ENCODE measurements around the gene CCT5. TPM values are rescaled to one million over a fixed set of nuclear protein-coding genes. Genes with fewer than 3 reads are reported as not detected.

The CCT5 gene
- total RNA-seq, 1 donor from 2014 or later = 223 TPM

- Mint-ChIP-seq H3K4me3 (ENCODE audit: low read depth) (no peak overlapping the region), H3K36me3 (ENCODE audit: insufficient read depth) (peaks cover 16% of the 10 kb centered on the region), H3K27me3 (no peaks in the 10 kb centered on the region), H3K4me1 (ENCODE audit: low read depth) (no peaks in the 10 kb centered on the region), H3K9me3 (ENCODE audit: low read depth) (peaks cover 17% of the 10 kb centered on the region), H3K27ac (no peak overlapping the region)
- no peak for DNase-seq (ENCODE audit: low spot score, unreplicated experiment)
- TF ChIP-seq CTCF (IDR thresholded peaks at IDR 0.05; ENCODE audit: unreplicated experiment) = no peak
Observed at GRCh38 chr5:10220248-10220647, 29.8 kb upstream of the CCT5 start.

- H3K4me1 Mint-ChIP-seq (ENCODE audit: low read depth) = no peaks in the 10 kb centered on the region
- TF ChIP-seq CTCF (IDR thresholded peaks at IDR 0.05; ENCODE audit: unreplicated experiment) = no peak
- H3K27ac Mint-ChIP-seq = no peak overlapping the region
Observed at GRCh38 chr5:10222326-10222725, 27.8 kb upstream of the CCT5 start.

GRCh38 chr5:10227379-10227778 is 22.7 kb upstream of the CCT5 start:
- H3K27ac Mint-ChIP-seq = no peak overlapping the region

More at GRCh38 chr5:10222326-10222725, 27.8 kb upstream of the CCT5 start:
- DNase-seq (ENCODE audit: low spot score, unreplicated experiment) = no peak
- Mint-ChIP-seq H3K9me3 (ENCODE audit: low read depth) (peaks cover 21% of the 10 kb centered on the region), H3K4me3 (ENCODE audit: low read depth) (no peak overlapping the region), H3K27me3 (no peaks in the 10 kb centered on the region), H3K36me3 (ENCODE audit: insufficient read depth) (peaks cover 22% of the 10 kb centered on the region)

GRCh38 chr5:10228288-10228687 is 21.8 kb upstream of the CCT5 start:
- TF ChIP-seq CTCF (IDR thresholded peaks at IDR 0.05; ENCODE audit: unreplicated experiment) = no peak

More at GRCh38 chr5:10227379-10227778, 22.7 kb upstream of the CCT5 start:
- no peaks in the 10 kb centered on the region for H3K4me1 Mint-ChIP-seq (ENCODE audit: low read depth)
- DNase-seq (ENCODE audit: low spot score, unreplicated experiment) = no peak
- H3K4me3 Mint-ChIP-seq (ENCODE audit: low read depth) = no peak overlapping the region
- H3K27me3 Mint-ChIP-seq = no peaks in the 10 kb centered on the region
- peaks cover 21% of the 10 kb centered on the region for H3K9me3 Mint-ChIP-seq (ENCODE audit: low read depth)
- H3K36me3 Mint-ChIP-seq (ENCODE audit: insufficient read depth) = peaks cover 22% of the 10 kb centered on the region
- no peak for TF ChIP-seq CTCF (IDR thresholded peaks at IDR 0.05; ENCODE audit: unreplicated experiment)

GRCh38 chr5:10229306-10230048 is 20.6 kb upstream of the CCT5 start:
- Mint-ChIP-seq H3K4me3 (ENCODE audit: low read depth) (no peak overlapping the region), H3K27ac (no peak overlapping the region), H3K27me3 (no peaks in the 10 kb centered on the region), H3K9me3 (ENCODE audit: low read depth) (peaks cover 12% of the 10 kb centered on the region), H3K4me1 (ENCODE audit: low read depth) (no peaks in the 10 kb centered on the region), H3K36me3 (ENCODE audit: insufficient read depth) (peaks cover 11% of the 10 kb centered on the region)
- TF ChIP-seq CTCF (IDR thresholded peaks at IDR 0.05; ENCODE audit: unreplicated experiment) = no peak
- no peak for DNase-seq (ENCODE audit: low spot score, unreplicated experiment)

More at GRCh38 chr5:10228288-10228687, 21.8 kb upstream of the CCT5 start:
- H3K27me3 Mint-ChIP-seq = no peaks in the 10 kb centered on the region
- no peak overlapping the region for H3K27ac Mint-ChIP-seq
- H3K4me3 Mint-ChIP-seq (ENCODE audit: low read depth) = no peak overlapping the region
- peaks cover 21% of the 10 kb centered on the region for H3K9me3 Mint-ChIP-seq (ENCODE audit: low read depth)
- H3K36me3 Mint-ChIP-seq (ENCODE audit: insufficient read depth) = peaks cover 20% of the 10 kb centered on the region
- no peaks in the 10 kb centered on the region for H3K4me1 Mint-ChIP-seq (ENCODE audit: low read depth)
- DNase-seq (ENCODE audit: low spot score, unreplicated experiment) = no peak

Measured in progenitor cell of endocrine pancreas (in vitro differentiated cells).